ENCODE results near the gene PRKCD. TPM values are rescaled to one million over a fixed set of nuclear protein-coding genes. Genes with fewer than 3 reads are reported as not detected.

PRKCD gene
- total and polyA plus RNA-seq, 9 of the 15 experiments (the other 6 are each of a cell fraction or from before 2014, with no cell fraction given), result 2.5 to 19.5 (median 6.1) TPM

DNA sequence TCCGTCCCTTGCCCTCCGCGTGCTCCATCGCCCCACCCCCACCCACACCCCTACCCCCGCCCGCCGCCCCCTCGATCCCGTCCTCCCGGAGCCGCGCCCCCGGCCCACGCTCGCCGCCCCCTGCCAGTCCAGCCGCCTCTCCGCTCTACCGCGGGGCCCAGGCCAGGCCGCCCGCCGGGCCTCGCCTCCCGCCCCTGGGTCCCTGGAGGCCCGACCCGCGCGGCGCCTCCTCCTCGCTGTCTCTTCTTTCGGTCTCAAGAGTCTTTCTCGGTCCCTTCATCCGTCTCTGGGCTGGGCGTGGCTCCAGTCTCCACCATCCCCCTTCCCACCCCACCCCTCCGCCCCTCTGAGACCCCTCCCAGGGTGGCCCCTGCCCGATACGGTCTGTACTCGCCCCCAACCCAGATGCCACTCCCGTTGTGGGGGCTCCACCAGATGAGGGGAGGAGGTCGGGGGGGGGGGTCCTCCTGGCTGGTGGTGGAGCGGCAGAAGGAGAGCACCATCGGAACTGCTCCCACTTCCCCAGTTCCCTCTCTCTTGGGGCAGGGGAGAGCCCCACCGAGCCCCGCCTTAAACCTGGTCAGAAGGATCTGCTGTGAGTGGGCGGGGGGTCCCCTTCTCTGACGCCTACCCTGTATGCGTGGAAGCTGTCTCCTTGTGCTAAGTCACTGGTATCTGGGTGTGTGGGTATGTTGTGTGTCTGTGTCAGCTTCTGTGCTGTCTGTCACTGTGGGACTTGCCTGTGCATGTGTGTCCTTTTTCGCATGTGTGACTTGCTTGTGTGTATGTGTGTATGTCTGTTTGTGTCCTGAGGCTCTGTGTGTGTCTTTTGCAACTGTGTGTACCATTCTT, 1.0 kb downstream of the PRKCD start (continued):
- no peak for TF ChIP-seq ZBTB2 (IDR thresholded peaks at IDR 0.05)
- TF ChIP-seq GATAD2B (IDR thresholded peaks at IDR 0.05; ENCODE audit: borderline replicate concordance), result no peak
- TF ChIP-seq SMARCA4 (IDR thresholded peaks at IDR 0.05), result 0 out of 2 replicates have a peak, but pooled peaks have one; percentile 39
- TF ChIP-seq FOS (IDR thresholded peaks at IDR 0.05; ENCODE audit: extremely low read depth, insufficient read length), result no peak
- no peak for TF ChIP-seq C11orf30 (IDR thresholded peaks at IDR 0.05; ENCODE audit: low read depth)
- peak in 1 of 2 experiments; percentile 15; a peak in 2 of 4 replicates for TF ChIP-seq HDAC1 (IDR thresholded peaks at IDR 0.05)
- no peak for TF ChIP-seq GTF2E2 (tag; IDR thresholded peaks at IDR 0.05)
- no peak for TF ChIP-seq DNMT1 (IDR thresholded peaks at IDR 0.05)
- TF ChIP-seq EGR1 (conservative IDR thresholded peaks at IDR 0.05), result peak; percentile 77
- TF ChIP-seq, protein P1, sequence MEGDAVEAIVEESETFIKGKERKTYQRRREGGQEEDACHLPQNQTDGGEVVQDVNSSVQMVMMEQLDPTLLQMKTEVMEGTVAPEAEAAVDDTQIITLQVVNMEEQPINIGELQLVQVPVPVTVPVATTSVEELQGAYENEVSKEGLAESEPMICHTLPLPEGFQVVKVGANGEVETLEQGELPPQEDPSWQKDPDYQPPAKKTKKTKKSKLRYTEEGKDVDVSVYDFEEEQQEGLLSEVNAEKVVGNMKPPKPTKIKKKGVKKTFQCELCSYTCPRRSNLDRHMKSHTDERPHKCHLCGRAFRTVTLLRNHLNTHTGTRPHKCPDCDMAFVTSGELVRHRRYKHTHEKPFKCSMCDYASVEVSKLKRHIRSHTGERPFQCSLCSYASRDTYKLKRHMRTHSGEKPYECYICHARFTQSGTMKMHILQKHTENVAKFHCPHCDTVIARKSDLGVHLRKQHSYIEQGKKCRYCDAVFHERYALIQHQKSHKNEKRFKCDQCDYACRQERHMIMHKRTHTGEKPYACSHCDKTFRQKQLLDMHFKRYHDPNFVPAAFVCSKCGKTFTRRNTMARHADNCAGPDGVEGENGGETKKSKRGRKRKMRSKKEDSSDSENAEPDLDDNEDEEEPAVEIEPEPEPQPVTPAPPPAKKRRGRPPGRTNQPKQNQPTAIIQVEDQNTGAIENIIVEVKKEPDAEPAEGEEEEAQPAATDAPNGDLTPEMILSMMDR (IDR thresholded peaks at IDR 0.05 in 2 of 3, conservative IDR thresholded peaks at IDR 0.05 in 1 of 3; ENCODE audit: insufficient read depth in 2 of 3, low read depth in 1 of 3, low read length in 3 of 3), result no peak
- TF ChIP-seq ZNF398 (CRISPR knock-in tag; IDR thresholded peaks at IDR 0.05), result no peak
- no peak for TF ChIP-seq ZBTB43 (CRISPR knock-in tag; IDR thresholded peaks at IDR 0.05)
- TF ChIP-seq NFRKB (IDR thresholded peaks at IDR 0.05; ENCODE audit: low read depth), result no peak
- TF ChIP-seq MAX (CRISPR knock-in tag; IDR thresholded peaks at IDR 0.05), result no peak
- no peak for TF ChIP-seq ZC3H11A (IDR thresholded peaks at IDR 0.05; ENCODE audit: low read depth, low read length)
- no peak for TF ChIP-seq RBM14 (IDR thresholded peaks at IDR 0.05; ENCODE audit: borderline replicate concordance, insufficient read depth, low read depth, low read length)
- TF ChIP-seq RBM39 (optimal IDR thresholded peaks at IDR 0.05; ENCODE audit: low read depth, low read length), result no peak
- 0 out of 2 replicates have a peak, but pooled peaks have one; percentile 18 for TF ChIP-seq SP1 (CRISPR knock-in tag; IDR thresholded peaks at IDR 0.05)
- 0 out of 2 replicates have a peak, but pooled peaks have one; percentile 23 for TF ChIP-seq NFE2 (IDR thresholded peaks at IDR 0.05; ENCODE audit: low read depth)
- TF ChIP-seq, protein P2, sequence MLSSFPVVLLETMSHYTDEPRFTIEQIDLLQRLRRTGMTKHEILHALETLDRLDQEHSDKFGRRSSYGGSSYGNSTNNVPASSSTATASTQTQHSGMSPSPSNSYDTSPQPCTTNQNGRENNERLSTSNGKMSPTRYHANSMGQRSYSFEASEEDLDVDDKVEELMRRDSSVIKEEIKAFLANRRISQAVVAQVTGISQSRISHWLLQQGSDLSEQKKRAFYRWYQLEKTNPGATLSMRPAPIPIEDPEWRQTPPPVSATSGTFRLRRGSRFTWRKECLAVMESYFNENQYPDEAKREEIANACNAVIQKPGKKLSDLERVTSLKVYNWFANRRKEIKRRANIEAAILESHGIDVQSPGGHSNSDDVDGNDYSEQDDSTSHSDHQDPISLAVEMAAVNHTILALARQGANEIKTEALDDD (IDR thresholded peaks at IDR 0.05), result no peak
- TF ChIP-seq MXI1 (IDR thresholded peaks at IDR 0.05; ENCODE audit: low read depth, low read length), result no peak
